ENCODE results near the gene PIM3.

Gene PIM3

GRCh38 chr22:49954354-49954753, 6.2 kb upstream of the PIM3 start:
- ChIA-PET CTCF (interaction anchor here (2.3 kb wide), 1 partner anchor 24 kb away, joined by 7 read pairs; no protein-coding TSS in a partner anchor), POLR2A (no interaction called here)
- no peak for TF ChIP-seq CTCF (IDR thresholded peaks at IDR 0.05; ENCODE audit: insufficient read depth, low read length, missing control alignments)
- no peak for DNase-seq (ENCODE audit: low read depth, low spot score)
- no peak overlapping the region for H3K4me3 ChIP-seq (ENCODE audit: low read depth, low read length)

DNA sequence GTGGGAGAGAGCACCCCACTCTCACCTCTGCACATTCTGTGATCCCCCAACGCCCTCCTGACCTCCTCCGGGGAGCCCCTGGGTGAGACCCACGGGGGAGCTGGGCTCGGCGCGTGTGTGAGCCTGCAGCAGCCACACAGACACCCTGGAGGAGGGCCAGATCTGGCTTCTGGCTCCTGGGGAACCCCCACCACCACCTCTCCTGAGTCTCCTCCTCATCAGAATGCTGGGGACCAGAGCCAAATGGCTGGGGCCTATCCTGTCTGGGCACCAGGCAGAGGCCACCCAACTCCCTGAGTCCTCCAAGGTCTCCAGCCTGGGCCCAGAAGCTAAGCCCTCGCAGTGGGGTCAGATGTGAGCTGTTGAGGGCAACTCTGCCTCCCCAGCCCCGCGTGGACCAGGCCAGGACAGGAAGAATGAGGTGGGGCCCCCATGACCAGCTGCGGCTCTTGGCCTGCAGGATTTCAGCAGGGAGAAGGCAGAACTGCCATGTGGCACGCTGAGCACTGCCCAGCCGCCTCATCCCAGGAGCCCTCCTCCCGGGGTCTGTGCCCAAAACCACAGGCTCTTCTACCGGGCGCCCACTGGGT, 5.5 kb upstream of the PIM3 start:
- CTCF ChIA-PET, result interaction anchor here (1.1 to 2.3 kb wide), 2 partner anchors 25 to 75 kb away, joined by 3 to 7 read pairs; no protein-coding TSS in a partner anchor
- POLR2A ChIA-PET, result interaction anchor here (0.5 kb wide), 1 partner anchor 219 kb away, joined by 3 read pairs; no protein-coding TSS in a partner anchor
- TF ChIP-seq CTCF (IDR thresholded peaks at IDR 0.05; ENCODE audit: insufficient read depth, low read length, missing control alignments), result no peak
- H3K4me3 ChIP-seq (ENCODE audit: low read depth, low read length), result no peak overlapping the region
- no peak for DNase-seq (ENCODE audit: low read depth, low spot score)

DNA sequence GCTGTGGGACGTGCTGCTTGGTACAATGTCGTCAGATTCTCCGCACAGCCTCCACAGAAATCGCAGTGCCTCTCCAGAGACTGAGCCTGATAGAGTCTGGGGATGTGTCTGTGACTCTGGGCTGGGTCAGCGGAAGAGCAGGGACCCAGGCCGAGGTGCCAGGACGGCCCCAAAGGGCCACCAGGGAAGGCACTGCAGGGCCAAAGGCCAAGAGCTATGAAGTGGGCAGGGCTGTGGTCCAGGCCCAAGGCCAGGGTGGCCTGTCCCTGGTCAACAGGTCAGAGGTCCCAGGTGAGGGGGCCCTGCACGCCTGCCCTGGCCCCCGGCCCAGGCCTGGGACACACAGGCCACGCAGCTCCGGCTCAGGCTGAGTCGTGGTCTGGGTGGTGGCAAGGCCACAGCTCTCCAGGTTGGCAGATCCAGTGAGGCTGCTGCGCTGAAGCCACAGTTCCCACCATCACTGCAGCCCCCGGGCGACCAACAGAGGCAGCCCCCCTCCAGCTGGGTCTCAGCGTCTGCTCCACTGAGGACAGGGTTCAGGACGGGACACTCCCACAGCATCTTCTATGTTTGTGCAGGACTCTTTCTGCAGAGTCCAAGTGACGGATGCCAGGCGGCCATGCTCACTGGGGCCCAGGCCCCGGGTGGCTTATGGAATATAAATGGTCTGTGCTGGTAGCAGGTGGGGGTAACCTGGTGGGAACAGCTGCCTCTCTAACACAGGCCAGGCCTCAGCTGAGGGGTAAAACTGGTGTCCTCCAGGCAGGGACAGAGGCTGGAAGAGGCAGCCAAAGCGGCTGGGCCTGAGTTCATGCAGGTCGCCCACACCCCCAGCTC, 4.8 kb upstream of the PIM3 start:
- POLR2A ChIA-PET, result interaction anchor here (0.5 kb wide), 1 partner anchor 218 kb away, joined by 3 read pairs; no protein-coding TSS in a partner anchor
- no peak overlapping the region for H3K4me3 ChIP-seq (ENCODE audit: low read depth, low read length)
- no peak for DNase-seq (ENCODE audit: low read depth, low spot score)
- TF ChIP-seq CTCF (IDR thresholded peaks at IDR 0.05; ENCODE audit: insufficient read depth, low read length, missing control alignments), result no peak
- CTCF ChIA-PET, result interaction anchor here (1.1 to 2.3 kb wide), 2 partner anchors 26 to 74 kb away, joined by 3 to 7 read pairs; no protein-coding TSS in a partner anchor

DNA sequence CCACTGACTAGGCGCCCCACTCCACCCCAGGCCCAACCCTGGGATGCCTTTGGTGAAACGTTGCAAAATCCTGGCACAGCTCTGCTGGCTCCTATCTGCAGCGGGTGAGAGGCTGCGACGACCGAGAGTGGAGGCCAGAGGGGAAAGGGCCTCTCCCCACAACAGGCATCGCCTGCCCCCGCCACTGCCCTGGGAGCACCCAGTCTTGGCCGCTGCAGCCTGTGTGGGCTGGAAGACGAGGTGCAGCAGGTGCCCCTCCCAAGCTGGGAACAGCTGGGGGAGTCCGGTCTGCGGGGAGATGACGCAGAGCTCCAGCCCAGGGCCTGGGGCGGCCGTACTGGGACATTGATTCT, 4.2 kb upstream of the PIM3 start:
- DNase-seq (ENCODE audit: low read depth, low spot score), result no peak
- TF ChIP-seq CTCF (IDR thresholded peaks at IDR 0.05; ENCODE audit: insufficient read depth, low read length, missing control alignments), result no peak
- ChIA-PET CTCF (interaction anchor here (1.1 to 2.3 kb wide), 2 partner anchors 26 to 74 kb away, joined by 3 to 7 read pairs; no protein-coding TSS in a partner anchor), POLR2A (no interaction called here)
- no peak overlapping the region for H3K4me3 ChIP-seq (ENCODE audit: low read depth, low read length)

GRCh38 chr22:49956914-49957825, 3.4 kb upstream of the PIM3 start:
- no peak for TF ChIP-seq CTCF (IDR thresholded peaks at IDR 0.05; ENCODE audit: insufficient read depth, low read length, missing control alignments)
- no peak overlapping the region for H3K4me3 ChIP-seq (ENCODE audit: low read depth, low read length)
- POLR2A ChIA-PET, result no interaction called here
- CTCF ChIA-PET, result no interaction called here
- DNase-seq (ENCODE audit: low read depth, low spot score), result no peak
